Measurements from ENCODE around the gene STRN3. TPM values are rescaled to one million over a fixed set of nuclear protein-coding genes. Genes with fewer than 3 reads are reported as not detected.

Gene STRN3
- total RNA-seq, 2 experiments from 2014 or later, result 25.2 to 37.0 TPM

GRCh38 chr14:30861200-30861599, 165.0 kb downstream of the STRN3 start:
- no peak overlapping the region for H3K4me2 ChIP-seq (ENCODE audit: low read length)
- no peaks in the 10 kb centered on the region for H3K9me2 ChIP-seq (ENCODE audit: insufficient read depth, low read length)
- intact Hi-C loops (cut with micrococcal nuclease; ENCODE audit: unreplicated experiment), result no loop called here
- ChIA-PET POLR2A (no interaction called here), CTCF (ENCODE audit: unreplicated experiment) (no interaction called here)
- no TSS peak for BruUV-seq (replicated peaks)
- TF ChIP-seq EZH2phosphoT487 (IDR thresholded peaks at IDR 0.05; ENCODE audit: borderline replicate concordance, low read depth, low read length) (no peak), CTCF (conservative IDR thresholded peaks at IDR 0.05; ENCODE audit: low read length) (no peak)
- H3K27ac ChIP-seq (ENCODE audit: low read depth, low read length, poor library complexity, severe bottlenecking), result no peak overlapping the region
- H2AFZ ChIP-seq (ENCODE audit: low read length), result no peak overlapping the region
- no peaks in the 10 kb centered on the region for H3K79me2 ChIP-seq (ENCODE audit: insufficient read depth, low read depth, low read length)
- no peaks in the 10 kb centered on the region for H3K9me3 ChIP-seq (ENCODE audit: low read length)
- peaks cover 7% of the 10 kb centered on the region for H3K4me1 ChIP-seq (ENCODE audit: insufficient read depth, low read length, poor library complexity, severe bottlenecking)
- H3K36me3 ChIP-seq (ENCODE audit: insufficient read depth, low read length), result no peaks in the 10 kb centered on the region
- no peak for DNase-seq (ENCODE audit: low spot score)
- H3K4me3 ChIP-seq (ENCODE audit: low read depth, low read length, poor library complexity, severe bottlenecking), result no peak overlapping the region
- no peaks in the 10 kb centered on the region for H4K20me1 ChIP-seq (ENCODE audit: insufficient read depth, low read length)

- H3K9me3 ChIP-seq (ENCODE audit: low read length), result no peaks in the 10 kb centered on the region
- no TSS peak for BruUV-seq (replicated peaks)
- DNase-seq (ENCODE audit: low spot score), result no peak
- CTCF ChIA-PET (ENCODE audit: unreplicated experiment), result no interaction called here
- POLR2A ChIA-PET, result interaction anchor here (0.6 kb wide), 1 partner anchor 326 kb away, joined by 3 read pairs; no protein-coding TSS in a partner anchor
- H3K4me1 ChIP-seq (ENCODE audit: insufficient read depth, low read length, poor library complexity, severe bottlenecking), result no peaks in the 10 kb centered on the region
- intact Hi-C loops (cut with micrococcal nuclease; ENCODE audit: unreplicated experiment), result no loop called here
- H3K27ac ChIP-seq (ENCODE audit: low read depth, low read length, poor library complexity, severe bottlenecking), result no peak overlapping the region
- H2AFZ ChIP-seq (ENCODE audit: low read length), result no peak overlapping the region
- TF ChIP-seq EZH2phosphoT487 (IDR thresholded peaks at IDR 0.05; ENCODE audit: borderline replicate concordance, low read depth, low read length), result no peak
- TF ChIP-seq CTCF (conservative IDR thresholded peaks at IDR 0.05; ENCODE audit: low read length), result no peak
- no peak overlapping the region for H3K4me2 ChIP-seq (ENCODE audit: low read length)
- no peak overlapping the region for H3K4me3 ChIP-seq (ENCODE audit: low read depth, low read length, poor library complexity, severe bottlenecking)
- H3K9me2 ChIP-seq (ENCODE audit: insufficient read depth, low read length), result no peaks in the 10 kb centered on the region; the same call in 1 of the 2 replicates
- H4K20me1 ChIP-seq (ENCODE audit: insufficient read depth, low read length), result no peaks in the 10 kb centered on the region
- H3K36me3 ChIP-seq (ENCODE audit: insufficient read depth, low read length), result no peaks in the 10 kb centered on the region
- no peaks in the 10 kb centered on the region for H3K79me2 ChIP-seq (ENCODE audit: insufficient read depth, low read depth, low read length)
These were observed 170.7 kb downstream of the STRN3 start for GRCh38 chr14:30855345-30856037.

- no peaks in the 10 kb centered on the region for H3K79me2 ChIP-seq (ENCODE audit: insufficient read depth, low read depth, low read length)
- no peak overlapping the region for H3K27ac ChIP-seq (ENCODE audit: low read depth, low read length, poor library complexity, severe bottlenecking)
- no peaks in the 10 kb centered on the region for H3K36me3 ChIP-seq (ENCODE audit: insufficient read depth, low read length)
- no peak for TF ChIP-seq CTCF (conservative IDR thresholded peaks at IDR 0.05; ENCODE audit: low read length)
- no peak for TF ChIP-seq EZH2phosphoT487 (IDR thresholded peaks at IDR 0.05; ENCODE audit: borderline replicate concordance, low read depth, low read length)
- intact Hi-C loops (cut with micrococcal nuclease; ENCODE audit: unreplicated experiment), result no loop called here
- POLR2A ChIA-PET, result interaction anchor here (0.6 to 0.7 kb wide), 3 partner anchors 51 to 523 kb away, joined by 3 to 4 read pairs (median 3); no protein-coding TSS in a partner anchor
- no peaks in the 10 kb centered on the region for H3K9me3 ChIP-seq (ENCODE audit: low read length)
- H3K4me3 ChIP-seq (ENCODE audit: low read depth, low read length, poor library complexity, severe bottlenecking), result no peak overlapping the region
- DNase-seq (ENCODE audit: low spot score), result no peak
- H3K9me2 ChIP-seq (ENCODE audit: insufficient read depth, low read length), result no peaks in the 10 kb centered on the region; the same call in 1 of the 2 replicates
- no peak overlapping the region for H3K4me2 ChIP-seq (ENCODE audit: low read length)
- no TSS peak for BruUV-seq (replicated peaks)
- CTCF ChIA-PET (ENCODE audit: unreplicated experiment), result no interaction called here
- no peaks in the 10 kb centered on the region for H3K4me1 ChIP-seq (ENCODE audit: insufficient read depth, low read length, poor library complexity, severe bottlenecking)
- no peak overlapping the region for H2AFZ ChIP-seq (ENCODE audit: low read length)
- H4K20me1 ChIP-seq (ENCODE audit: insufficient read depth, low read length), result no peaks in the 10 kb centered on the region
These were observed 171.7 kb downstream of the STRN3 start for GRCh38 chr14:30854492-30854891.

All from OCI-LY7 (cell line).